A673 (cell line): Measurements from ENCODE around the gene MAML3. TPM values are rescaled to one million over a fixed set of nuclear protein-coding genes. Genes with fewer than 3 reads are reported as not detected.

ENCODE experiments used
- BruUV-seq: library from RNA; stranded (reverse); fragments of 400-500 nt; replicated peaks from 2 replicates; lab custom pipeline; 2021; lab: Mats Ljungman, UMichigan
- CTCF ChIA-PET: fragments of 300-600 bp; sonication (Branson Sonifier 250); formaldehyde crosslinking; loops from one replicate; lab custom pipeline; 2022; ENCODE audit warnings: antibody characterized with exemption; lab: Charles Lee
- POLR2A ChIA-PET: fragments of 300-600 bp; sonication (Branson Sonifier 250); formaldehyde crosslinking; loops from one replicate; lab custom pipeline; 2022; ENCODE audit warnings: antibody characterized with exemption; ENCODE audit not compliant: low non-redundant PET; lab: Charles Lee
- DNase-seq: peaks from one replicate; pipeline ENCODE4 v3.0.0-alpha.2; 2015; ENCODE audit warnings: low spot score
- H3K27ac ChIP-seq: fragments of 200-600 bp; sonication (generic); 2 replicates; pipeline ENCODE4 v1.5.1; 2016; ENCODE audit warnings: mixed run types, low read depth, mild to moderate bottlenecking, mixed read lengths, antibody characterized with exemption, low read length; ENCODE audit not compliant: poor library complexity, severe bottlenecking
- H3K27me3 ChIP-seq: fragments of 200-600 bp; sonication (generic); replicated peaks from 2 replicates; pipeline ENCODE4 v1.6.1; 2017; ENCODE audit warnings: mixed run types, low read depth, mild to moderate bottlenecking, mixed read lengths, antibody characterized with exemption, low read length; ENCODE audit not compliant: insufficient read depth, poor library complexity
- H3K36me3 ChIP-seq: fragments of 200-600 bp; sonication (generic); 2 replicates; pipeline ENCODE4 v1.6.1; 2016; ENCODE audit warnings: mixed run types, mild to moderate bottlenecking, mixed read lengths, antibody characterized with exemption, low read length; ENCODE audit not compliant: insufficient read depth, poor library complexity, severe bottlenecking
- H3K4me1 ChIP-seq: fragments of 200-600 bp; sonication (generic); 2 replicates; pipeline ENCODE4 v1.6.1; 2017; ENCODE audit warnings: mixed run types, mild to moderate bottlenecking, mixed read lengths, antibody characterized with exemption, low read length; ENCODE audit not compliant: insufficient read depth, poor library complexity, severe bottlenecking
- H3K4me3 ChIP-seq: fragments of 200-600 bp; sonication (generic); 2 replicates; pipeline ENCODE4 v1.5.1; 2016; ENCODE audit warnings: low read depth, mixed run types, mild to moderate bottlenecking, mixed read lengths, low read length; ENCODE audit not compliant: poor library complexity, severe bottlenecking
- H3K9me3 ChIP-seq: fragments of 200-600 bp; sonication (generic); 2 replicates; pipeline ENCODE4 v1.6.1; 2016; ENCODE audit warnings: mixed run types, low read depth, mild to moderate bottlenecking, mixed read lengths, antibody characterized with exemption, low read length; ENCODE audit not compliant: poor library complexity, severe bottlenecking
- CTCF ChIP-seq: fragments of 300-800, 200-600 bp; sonication (generic); conservative IDR thresholded peaks from 2 replicates; pipeline ENCODE4 v1.5.1; 2017; ENCODE audit warnings: low read depth, mild to moderate bottlenecking, antibody characterized with exemption, low read length, moderate library complexity, mixed read lengths
- EZH2 ChIP-seq: fragments of 200-600 bp; sonication (generic); IDR thresholded peaks from 2 replicates; pipeline ENCODE4 v1.6.1; 2017; ENCODE audit warnings: borderline replicate concordance, low read depth, mild to moderate bottlenecking, mixed read lengths, antibody characterized with exemption, low read length; ENCODE audit not compliant: poor library complexity, severe bottlenecking
- intact Hi-C: fragments of 100-400 bp; cut with micrococcal nuclease; formaldehyde crosslinking; loops from one replicate; pipeline ENCODE4 v1.10.0; 2022; ENCODE audit not compliant: unreplicated experiment
- total RNA-seq: library from RNA; stranded (reverse); gene quantifications from 2 replicates; pipeline ENCODE4 v1.2.3, GENCODE V29; 2021

Gene MAML3
- total RNA-seq, 1 experiment from 2014 or later = 3.7 TPM

DNA sequence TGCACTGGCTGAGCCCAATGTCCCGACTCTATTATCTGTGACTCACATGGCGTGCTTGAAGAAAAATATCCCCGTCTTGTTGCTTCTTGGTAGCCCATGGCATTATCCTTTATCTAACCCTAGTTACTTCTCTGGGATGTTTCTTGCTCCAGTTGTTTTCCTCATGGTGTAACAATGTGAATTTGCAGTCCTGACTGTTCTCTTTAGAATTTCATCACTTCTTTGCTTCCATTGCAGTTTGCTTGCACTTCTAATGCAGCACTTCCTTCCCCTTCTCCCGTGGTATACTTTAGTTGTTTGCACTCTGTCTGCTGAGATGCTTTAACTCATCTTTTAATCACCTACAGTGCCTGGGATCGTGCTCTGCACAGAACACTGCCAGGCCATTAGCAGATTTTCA is 126.9 kb downstream of the MAML3 start:
- no peak overlapping the region for H3K27ac ChIP-seq
- TF ChIP-seq EZH2 (no peak), CTCF (no peak)
- intact Hi-C loops = no loop called here
- H3K9me3 ChIP-seq = no peaks in the 10 kb centered on the region
- ChIA-PET POLR2A (interaction anchor here (0.6 kb wide), 1 partner anchor 144 kb away, joined by 14 read pairs; no protein-coding TSS in a partner anchor), CTCF (no interaction called here)
- no TSS peak for BruUV-seq
- no peaks in the 10 kb centered on the region for H3K27me3 ChIP-seq
- no peaks in the 10 kb centered on the region for H3K4me1 ChIP-seq
- no peaks in the 10 kb centered on the region for H3K36me3 ChIP-seq
- no peak overlapping the region for H3K4me3 ChIP-seq
- no peak for DNase-seq

- CTCF ChIA-PET = no interaction called here
These were observed 128.5 kb downstream of the MAML3 start for GRCh38 chr4:140025470-140025869.

DNA sequence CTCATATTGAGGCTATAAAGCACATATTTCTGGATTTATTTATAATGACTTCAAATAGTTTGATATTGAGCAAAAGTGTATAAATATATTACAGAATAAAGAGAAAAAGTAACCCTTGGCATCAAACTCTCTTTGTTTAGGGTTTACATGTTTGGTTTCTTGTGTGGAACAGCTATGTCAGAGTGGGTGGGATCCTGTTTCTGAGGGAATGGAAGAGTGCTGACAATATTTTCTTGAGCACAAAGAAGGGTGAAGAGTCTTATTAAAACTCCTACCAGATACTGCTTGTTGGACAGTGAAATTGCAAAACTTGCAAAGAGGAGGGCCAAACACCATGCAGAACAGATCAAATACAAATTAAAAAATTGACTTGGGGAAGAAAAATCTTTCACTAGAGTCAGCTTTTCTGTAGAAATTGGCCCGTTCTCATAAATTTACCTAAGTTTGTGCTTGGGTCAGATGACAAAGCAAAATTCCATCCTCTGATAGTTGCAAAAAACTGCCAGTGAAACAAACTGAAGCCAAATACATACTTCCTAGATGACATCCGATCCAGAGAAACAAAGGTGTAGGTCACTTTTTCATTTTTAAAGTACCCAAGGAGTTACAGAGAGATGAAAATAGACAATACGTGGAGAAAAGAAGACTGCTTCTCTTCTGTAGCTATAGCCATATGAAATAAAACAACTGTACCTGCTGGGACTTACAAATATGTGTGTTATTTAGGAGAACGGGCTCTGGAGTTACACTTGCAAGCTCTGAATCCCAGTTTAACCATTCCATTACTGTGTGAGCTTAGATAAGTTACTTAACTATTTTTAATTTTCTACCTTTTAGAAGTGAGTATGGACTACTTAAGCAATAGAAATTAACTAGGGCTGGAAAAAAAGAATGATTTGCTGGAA is 133.3 kb downstream of the MAML3 start:
- Histone ChIP-seq H3K27ac (no peak overlapping the region), H3K4me1 (no peaks in the 10 kb centered on the region), H3K36me3 (no peaks in the 10 kb centered on the region), H3K27me3 (no peaks in the 10 kb centered on the region), H3K4me3 (no peak overlapping the region), H3K9me3 (no peaks in the 10 kb centered on the region)
- ChIA-PET POLR2A (no interaction called here), CTCF (no interaction called here)
- intact Hi-C loops = no loop called here
- TF ChIP-seq CTCF = no peak
- TF ChIP-seq EZH2 = no peak
- no peak for DNase-seq
- BruUV-seq = no TSS peak

More at GRCh38 chr4:140025470-140025869, 128.5 kb downstream of the MAML3 start:
- intact Hi-C loops = no loop called here
- BruUV-seq = no TSS peak
- no peaks in the 10 kb centered on the region for H3K9me3 ChIP-seq
- POLR2A ChIA-PET = no interaction called here
- H3K4me3 ChIP-seq = no peak overlapping the region
- no peaks in the 10 kb centered on the region for H3K4me1 ChIP-seq
- no peaks in the 10 kb centered on the region for H3K36me3 ChIP-seq
- H3K27ac ChIP-seq = no peak overlapping the region
- H3K27me3 ChIP-seq = no peaks in the 10 kb centered on the region
- DNase-seq = no peak
- TF ChIP-seq CTCF (no peak), EZH2 (no peak)
